HuH-7.5 (cell line): Measurements from ENCODE around the gene FAM20B.
A peak's percentile ranks its signal among the peaks of the same experiment; 100 is the strongest.
"Not testable (repeated sequence)": the region's sequence is repeated elsewhere in the genome, so short reads cannot be mapped to it uniquely, and the experiment has no call there.

ENCODE experiments used
- DNase-seq: peaks from one replicate; pipeline ENCODE4 v3.0.0; 2011; ENCODE audit warnings: low spot score

FAM20B gene

GRCh38 chr1:179025125-179025974 lies at the start of gene FAM20B:
TSS of gene FAM20B (plus strand) at chr1:179025894. CDS start at chr1:179043848, 17,954 bp downstream.
- peak; percentile 93 for DNase-seq

GRCh38 chr1:178976541-178976940 lies 49.2 kb upstream of the FAM20B start:
- no peak for DNase-seq

- DNase-seq: no peak
Measured at GRCh38 chr1:178986204-178986603, 39.5 kb upstream of the FAM20B start.

- not testable (repeated sequence) for DNase-seq
Measured at GRCh38 chr1:178988198-178988597, 37.5 kb upstream of the FAM20B start.

DNA sequence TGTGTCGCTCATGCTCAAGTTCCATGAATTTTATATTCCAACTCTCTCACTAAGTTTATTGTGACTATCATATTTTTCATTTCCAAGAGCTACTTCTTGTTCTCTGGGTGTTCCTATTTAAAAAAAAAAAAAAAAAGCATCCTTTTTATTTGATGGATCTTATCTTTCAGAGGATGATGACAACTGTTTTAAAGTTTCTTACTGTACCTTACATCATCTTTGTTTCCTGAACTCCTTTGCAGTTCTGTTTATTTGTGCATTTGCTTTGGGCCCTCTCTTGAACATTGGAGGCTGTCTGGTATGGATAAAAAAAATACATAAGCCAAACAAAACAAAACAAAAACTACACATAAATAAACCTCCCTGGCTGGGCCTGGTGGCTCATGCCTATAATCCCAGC lies 32.1 kb upstream of the FAM20B start:
- no peak for DNase-seq

GRCh38 chr1:178997428-178997827 lies 28.3 kb upstream of the FAM20B start:
- no peak for DNase-seq

- DNase-seq: no peak
Measured at GRCh38 chr1:178998295-178998694, 27.4 kb upstream of the FAM20B start.

GRCh38 chr1:178999061-178999460 lies 26.6 kb upstream of the FAM20B start:
- DNase-seq: no peak

GRCh38 chr1:179001451-179001850 lies 24.2 kb upstream of the FAM20B start:
- no peak for DNase-seq

GRCh38 chr1:179002064-179002463 lies 23.6 kb upstream of the FAM20B start:
- DNase-seq: not testable (repeated sequence)

GRCh38 chr1:179002552-179003345 lies 22.9 kb upstream of the FAM20B start:
- DNase-seq: no peak

GRCh38 chr1:179003512-179004066 lies 22.1 kb upstream of the FAM20B start:
- no peak for DNase-seq

GRCh38 chr1:179007233-179007632 lies 18.5 kb upstream of the FAM20B start:
- no peak for DNase-seq

- no peak for DNase-seq
Measured at GRCh38 chr1:179010671-179011070, 15.0 kb upstream of the FAM20B start.

DNA sequence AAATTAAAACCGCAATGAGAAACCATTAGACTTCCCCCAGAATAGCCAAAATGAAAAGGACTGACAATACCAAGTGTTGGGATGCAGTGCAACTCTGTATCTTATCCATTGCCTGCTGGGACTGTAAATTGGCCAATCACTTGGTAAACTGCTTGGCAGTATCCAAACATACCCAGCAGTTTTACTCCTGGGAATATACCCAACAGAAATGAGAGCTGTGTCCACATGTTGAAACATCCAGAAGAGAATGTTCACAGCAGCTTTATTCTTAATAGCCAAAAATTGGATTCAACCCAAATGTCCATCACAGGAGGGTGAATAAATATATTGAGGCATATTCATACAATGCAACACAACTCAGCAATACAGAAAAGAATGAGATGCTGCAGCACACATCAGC lies 13.7 kb upstream of the FAM20B start:
- no peak for DNase-seq

DNA sequence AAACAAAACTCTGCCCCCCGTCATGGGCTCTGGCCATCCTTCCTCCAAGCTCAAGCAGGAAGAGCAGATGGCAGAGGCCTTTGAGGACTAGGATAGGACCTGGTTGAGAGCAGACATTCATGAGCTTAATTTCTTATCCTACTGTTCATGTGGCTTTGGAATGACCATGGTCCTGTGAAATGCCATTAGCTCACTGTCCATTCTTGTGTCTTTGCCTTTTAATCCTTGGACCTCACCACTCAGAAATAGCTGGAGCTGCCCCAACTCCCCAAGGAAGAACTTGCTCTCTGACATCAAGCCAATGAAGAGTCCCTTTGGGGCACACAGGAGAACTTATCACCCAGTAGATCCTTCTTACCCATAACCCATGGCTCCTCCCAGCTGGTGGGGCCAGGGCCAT lies 11.6 kb upstream of the FAM20B start:
- DNase-seq: no peak

GRCh38 chr1:179015396-179015795 lies 10.3 kb upstream of the FAM20B start:
- DNase-seq: no peak

GRCh38 chr1:179016706-179017382 lies 8.8 kb upstream of the FAM20B start:
- DNase-seq: peak; percentile 47

- no peak for DNase-seq
Measured at GRCh38 chr1:179017383-179018326, 8.0 kb upstream of the FAM20B start.

- no peak for DNase-seq
Measured at GRCh38 chr1:179021873-179022272, 3.8 kb upstream of the FAM20B start.
